GM19193 (cell line): ENCODE measurements around the gene TKT.

ENCODE experiments used
- POLR2A ChIP-seq: IDR thresholded peaks from 4 replicates; pipeline ENCODE4 v1.6.1; 2011; ENCODE audit not compliant: insufficient read depth, insufficient read length; ENCODE audit errors: extremely low read depth

TKT gene

GRCh38 chr3:53235545-53235944 is 20.3 kb downstream of the TKT start:
- TF ChIP-seq POLR2A, result no peak

- TF ChIP-seq POLR2A, result no peak
Observed at GRCh38 chr3:53234841-53235232, 21.0 kb downstream of the TKT start.

- no peak for TF ChIP-seq POLR2A
Observed at GRCh38 chr3:53234130-53234840, 21.5 kb downstream of the TKT start.

DNA sequence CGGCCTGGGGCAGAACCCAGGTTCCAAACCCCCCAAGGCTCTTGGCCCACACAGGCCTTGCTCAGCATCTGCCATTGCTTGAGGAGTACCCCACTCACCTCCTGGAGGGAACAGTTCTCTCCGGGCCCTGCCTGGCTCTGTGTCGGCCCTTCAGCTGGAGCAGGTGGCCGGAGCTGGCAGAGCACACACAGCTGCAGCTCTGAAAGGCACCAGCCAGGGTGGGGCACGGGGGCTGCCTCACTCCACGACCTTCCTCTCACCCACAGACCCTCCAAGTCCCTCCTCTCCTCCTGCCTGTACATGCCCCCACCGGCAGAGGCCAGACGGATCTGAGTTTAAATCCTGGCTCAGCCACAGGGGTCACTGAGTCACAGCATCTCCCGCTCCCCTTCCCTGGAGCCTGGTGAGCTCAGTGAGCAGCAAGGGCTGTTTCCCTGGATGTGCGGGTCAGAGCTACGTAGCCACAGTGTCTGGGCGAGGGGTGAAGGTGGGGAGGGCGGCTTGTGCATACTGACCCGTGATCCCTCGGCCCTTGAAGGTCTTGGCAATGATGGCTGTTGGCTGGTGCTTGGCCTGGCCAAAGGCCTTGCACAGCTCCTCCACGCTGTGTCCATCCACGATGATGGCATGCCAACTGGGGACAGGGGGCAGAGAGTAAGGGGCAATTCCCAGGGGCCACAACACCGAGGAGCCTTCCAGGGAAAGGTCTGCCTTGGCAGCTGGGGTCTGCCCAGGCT is 23.0 kb downstream of the TKT start:
- no peak for TF ChIP-seq POLR2A

- no peak for TF ChIP-seq POLR2A
Observed at GRCh38 chr3:53231532-53232511, 24.0 kb downstream of the TKT start.

DNA sequence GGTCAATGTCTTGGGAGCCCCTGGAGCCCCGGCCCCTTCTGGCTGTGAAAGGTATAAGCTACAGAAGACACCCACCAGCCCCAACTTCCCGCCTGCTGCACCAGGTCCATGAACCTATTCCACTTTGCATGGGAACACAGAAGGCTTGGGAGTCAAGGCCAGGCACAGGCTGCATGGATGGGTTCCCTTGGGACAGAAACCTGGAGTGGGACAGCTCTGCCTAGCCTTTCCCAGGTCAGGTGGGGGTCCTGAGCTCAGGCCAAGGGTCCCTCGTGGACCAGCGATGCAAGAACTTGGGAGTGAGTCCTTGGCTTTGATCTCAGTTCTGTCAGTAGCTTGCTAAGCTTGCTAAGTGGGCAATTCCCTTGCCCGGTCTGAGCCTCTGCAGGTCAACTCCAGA is 25.0 kb downstream of the TKT start:
- no peak for TF ChIP-seq POLR2A

DNA sequence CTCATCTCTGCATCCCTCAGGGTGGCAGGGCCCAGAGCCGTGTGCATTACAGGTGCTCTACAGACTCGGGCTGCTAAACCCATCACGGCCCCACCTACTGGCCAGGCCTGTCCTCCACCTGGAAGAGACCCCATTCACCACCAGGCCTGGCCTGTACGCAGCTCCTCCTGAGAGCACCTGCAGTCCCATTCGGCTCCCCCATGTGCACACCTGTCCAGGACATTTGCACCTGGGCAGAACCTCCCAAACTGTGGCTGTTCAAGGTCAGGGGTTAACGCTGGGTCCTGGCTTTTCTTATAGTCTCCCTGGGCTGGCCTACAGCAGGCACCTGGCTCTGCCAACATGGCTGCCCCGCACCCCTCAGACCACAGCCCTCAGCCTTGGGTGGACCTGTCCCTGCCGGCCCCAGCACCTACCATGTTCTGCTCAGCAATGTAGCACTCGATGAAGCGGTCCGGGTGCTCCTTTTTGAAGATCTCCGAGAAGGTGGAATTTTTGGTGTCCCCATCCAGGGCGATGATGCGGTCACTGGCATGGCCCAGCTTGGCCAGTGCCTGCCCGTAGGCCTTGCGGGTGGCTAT is 25.7 kb downstream of the TKT start:
- TF ChIP-seq POLR2A, result no peak

- TF ChIP-seq POLR2A, result no peak
Observed at GRCh38 chr3:53229606-53230005, 26.2 kb downstream of the TKT start.

DNA sequence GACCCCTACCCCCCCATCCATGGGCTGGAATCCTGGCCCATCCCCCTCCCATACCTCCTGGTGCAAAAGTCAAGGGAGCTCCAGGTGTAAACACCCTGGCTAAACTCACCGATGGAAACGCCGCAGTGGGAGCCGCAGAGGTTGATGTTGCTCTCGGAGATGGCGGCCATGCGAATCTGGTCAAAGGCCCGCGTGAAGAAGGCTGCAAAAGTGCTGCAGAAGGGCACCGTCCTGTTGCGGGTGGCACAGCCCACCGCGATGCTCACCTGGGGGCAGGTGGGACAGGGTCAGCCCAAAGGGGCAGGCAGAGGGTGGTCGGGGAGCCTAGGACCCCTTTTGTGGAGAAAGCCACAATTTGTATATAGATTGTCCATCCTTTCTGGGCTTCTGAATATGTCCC is 26.7 kb downstream of the TKT start:
- no peak for TF ChIP-seq POLR2A

DNA sequence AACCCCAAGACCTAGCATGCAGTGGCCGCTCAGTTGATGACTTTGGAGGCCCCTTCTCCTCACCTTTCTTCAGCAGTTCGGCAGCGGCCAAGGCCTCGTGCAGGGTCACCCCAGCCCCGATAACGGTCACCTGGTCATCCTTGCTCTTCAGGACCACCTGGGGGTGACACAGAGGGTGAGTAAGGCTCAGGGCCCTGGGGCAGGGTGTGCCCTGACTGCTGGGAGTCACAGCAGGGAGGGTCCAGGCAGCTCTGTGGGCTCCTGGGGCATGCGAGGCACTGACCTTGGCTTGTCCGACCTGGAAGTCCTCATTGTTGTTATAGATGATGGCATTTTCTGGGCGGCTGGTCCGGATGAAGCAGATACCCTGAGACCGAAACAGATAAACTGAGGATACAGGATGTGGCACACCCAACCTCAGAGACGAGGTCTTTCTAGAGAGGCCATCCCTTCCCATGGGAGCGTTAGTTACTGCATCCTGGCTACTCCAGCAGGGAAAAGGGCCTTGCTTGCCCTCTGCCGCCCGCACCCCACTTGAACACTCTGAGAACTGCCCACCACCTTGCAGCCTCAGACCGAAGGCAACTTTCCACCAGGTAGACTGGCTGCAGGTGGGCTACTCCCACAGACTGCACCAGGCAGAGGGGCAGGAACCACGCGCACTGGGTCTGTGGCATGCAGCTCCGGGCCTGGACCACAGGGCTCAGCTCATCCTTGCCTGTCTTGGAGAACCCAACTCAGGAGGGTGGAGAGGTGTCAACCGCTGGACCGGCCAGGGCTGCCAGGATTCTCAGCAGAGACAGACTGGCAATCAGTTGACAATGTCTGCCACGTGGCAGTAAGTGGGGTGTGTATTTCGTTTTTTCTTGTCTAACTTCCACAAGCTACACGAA is 27.6 kb downstream of the TKT start:
- TF ChIP-seq POLR2A, result no peak

DNA sequence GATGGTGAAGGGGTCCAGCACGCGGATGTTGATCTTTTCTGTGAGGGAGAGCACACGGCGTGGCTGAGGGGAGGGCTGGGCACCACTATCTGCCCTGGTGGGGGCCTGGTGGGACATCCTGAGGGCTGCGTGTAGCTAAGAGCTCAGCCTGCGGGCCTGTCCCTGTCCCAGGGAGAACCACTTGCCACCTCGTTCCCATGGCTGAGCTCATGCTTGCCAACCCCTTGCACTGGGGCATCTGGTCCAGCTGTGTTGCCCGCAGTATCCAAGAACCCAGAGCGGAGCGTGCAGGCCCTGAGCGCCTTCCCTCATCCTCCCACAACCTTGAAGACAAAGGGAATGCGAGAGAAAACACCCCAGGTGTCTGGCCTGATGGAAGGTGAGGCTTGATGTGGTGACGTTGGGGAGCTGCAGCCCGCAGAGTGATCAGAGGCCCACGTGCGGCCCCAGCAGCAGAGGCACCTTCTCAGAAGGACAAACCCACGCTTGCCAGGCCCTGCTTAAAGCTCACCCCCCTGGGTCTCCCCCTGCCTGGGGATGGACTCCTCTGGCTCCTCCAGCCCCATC is 28.9 kb downstream of the TKT start:
- no peak for TF ChIP-seq POLR2A

GRCh38 chr3:53226142-53226840 is 29.5 kb downstream of the TKT start:
- no peak for TF ChIP-seq POLR2A

DNA sequence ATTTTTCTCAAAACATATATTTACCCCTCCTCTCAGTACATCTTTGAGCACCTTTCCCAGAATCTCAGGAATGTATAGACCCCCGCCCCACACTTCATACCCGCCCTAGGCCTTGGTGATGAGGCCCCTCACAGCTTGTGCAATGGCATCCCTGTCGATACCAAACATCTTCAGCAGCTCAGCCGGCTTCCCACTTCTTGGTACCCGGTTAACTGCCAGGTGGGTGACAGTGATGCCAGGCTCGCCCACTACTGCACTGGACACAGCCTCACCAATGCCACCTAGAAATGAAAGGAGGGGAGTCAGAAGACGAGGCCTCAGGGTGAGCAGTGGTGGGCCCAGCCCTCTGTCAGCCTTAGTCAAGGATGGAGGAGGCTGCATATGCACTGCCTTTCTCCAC is 30.2 kb downstream of the TKT start:
- no peak for TF ChIP-seq POLR2A

DNA sequence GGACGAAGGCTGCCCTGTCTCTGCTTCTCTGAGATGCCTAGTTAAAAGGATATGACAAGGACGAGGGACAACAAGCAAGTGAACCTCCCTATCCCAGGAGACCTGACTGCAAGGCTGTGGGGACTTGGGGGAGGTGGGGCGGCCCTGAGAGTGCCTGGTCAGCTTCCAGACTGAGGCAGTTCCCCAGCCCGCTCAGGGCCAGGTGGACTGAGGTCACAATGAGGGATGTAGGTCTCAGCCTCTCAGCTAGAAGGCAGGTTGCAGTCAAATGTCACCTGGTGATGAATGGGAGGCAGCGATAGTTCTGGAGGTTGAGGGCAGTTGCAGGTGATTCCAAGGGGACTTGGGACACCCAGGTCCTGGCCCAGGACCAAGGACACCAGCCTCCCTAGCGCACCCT is 30.6 kb downstream of the TKT start:
- no peak for TF ChIP-seq POLR2A

GRCh38 chr3:53224536-53224935 is 31.3 kb downstream of the TKT start:
- TF ChIP-seq POLR2A, result no peak
